ENCODE results near the gene CREB3L4.
A peak's percentile ranks its signal among the peaks of the same experiment; 100 is the strongest.

CREB3L4 gene

GRCh38 chr1:153946622-153947241 is 21.0 kb upstream of the CREB3L4 start, which contains the start of gene DENND4B:
Gene DENND4B, minus strand, starts transcription at chr1:153946718. Its CDS starts 2,344 bp downstream, at chr1:153944374.
- Histone ChIP-seq H3K9me3 (ENCODE audit: control insufficient read depth, low read length) (no peaks in the 10 kb centered on the region), H3K4me1 (ENCODE audit: control insufficient read depth, insufficient read depth, low read length) (no peaks in the 10 kb centered on the region), H3K36me3 (ENCODE audit: control insufficient read depth, insufficient read depth, low read length) (peaks cover 11% of the 10 kb centered on the region), H3K4me3 (ENCODE audit: insufficient read depth, low read depth, low read length) (peak within 1 kb of the TSS; percentile 80), H3K27ac (ENCODE audit: insufficient read depth, low read depth, low read length, poor library complexity, severe bottlenecking) (no peak within 1 kb of the TSS), H3K27me3 (ENCODE audit: control insufficient read depth, insufficient read depth, low read length, poor library complexity, severe bottlenecking) (no peaks in the 10 kb centered on the region)
- 12 to 13% methylated on average over 28 of the region's 28 CpGs for WGBS, 2 experiments

- Histone ChIP-seq H3K27me3 (ENCODE audit: control insufficient read depth, insufficient read depth, low read length, poor library complexity, severe bottlenecking) (no peaks in the 10 kb centered on the region), H3K4me3 (ENCODE audit: insufficient read depth, low read depth, low read length) (no peak overlapping the region), H3K9me3 (ENCODE audit: control insufficient read depth, low read length) (no peaks in the 10 kb centered on the region), H3K36me3 (ENCODE audit: control insufficient read depth, insufficient read depth, low read length) (peaks cover 21% of the 10 kb centered on the region), H3K4me1 (ENCODE audit: control insufficient read depth, insufficient read depth, low read length) (no peaks in the 10 kb centered on the region), H3K27ac (ENCODE audit: insufficient read depth, low read depth, low read length, poor library complexity, severe bottlenecking) (no peak overlapping the region)
- WGBS, 2 experiments, result 96 to 97% methylated on average over 11 of the region's 11 CpGs
Observed at GRCh38 chr1:153951183-153951582, 16.5 kb upstream of the CREB3L4 start.

- H3K36me3 ChIP-seq (ENCODE audit: control insufficient read depth, insufficient read depth, low read length), result peaks cover 21% of the 10 kb centered on the region
- no peaks in the 10 kb centered on the region for H3K9me3 ChIP-seq (ENCODE audit: control insufficient read depth, low read length)
Observed at GRCh38 chr1:153951801-153952200, 15.9 kb upstream of the CREB3L4 start.

GRCh38 chr1:153953859-153954365 is 13.8 kb upstream of the CREB3L4 start:
- Histone ChIP-seq H3K4me3 (ENCODE audit: insufficient read depth, low read depth, low read length) (no peak overlapping the region), H3K27ac (ENCODE audit: insufficient read depth, low read depth, low read length, poor library complexity, severe bottlenecking) (no peak overlapping the region), H3K9me3 (ENCODE audit: control insufficient read depth, low read length) (no peaks in the 10 kb centered on the region), H3K4me1 (ENCODE audit: control insufficient read depth, insufficient read depth, low read length) (peaks cover 14% of the 10 kb centered on the region), H3K27me3 (ENCODE audit: control insufficient read depth, insufficient read depth, low read length, poor library complexity, severe bottlenecking) (no peaks in the 10 kb centered on the region), H3K36me3 (ENCODE audit: control insufficient read depth, insufficient read depth, low read length) (peaks cover 17% of the 10 kb centered on the region)
- WGBS, 2 experiments, result 96 to 97% methylated on average over 4 of the region's 4 CpGs

More at GRCh38 chr1:153951801-153952200, 15.9 kb upstream of the CREB3L4 start:
- Histone ChIP-seq H3K27ac (ENCODE audit: insufficient read depth, low read depth, low read length, poor library complexity, severe bottlenecking) (no peak overlapping the region), H3K27me3 (ENCODE audit: control insufficient read depth, insufficient read depth, low read length, poor library complexity, severe bottlenecking) (no peaks in the 10 kb centered on the region), H3K4me1 (ENCODE audit: control insufficient read depth, insufficient read depth, low read length) (peaks cover 4% of the 10 kb centered on the region), H3K4me3 (ENCODE audit: insufficient read depth, low read depth, low read length) (no peak overlapping the region)
- 94 to 95% methylated on average over 2 of the region's 2 CpGs for WGBS, 2 experiments

GRCh38 chr1:153954826-153955225 is 12.9 kb upstream of the CREB3L4 start:
- Histone ChIP-seq H3K9me3 (ENCODE audit: control insufficient read depth, low read length) (no peaks in the 10 kb centered on the region), H3K27me3 (ENCODE audit: control insufficient read depth, insufficient read depth, low read length, poor library complexity, severe bottlenecking) (no peaks in the 10 kb centered on the region), H3K36me3 (ENCODE audit: control insufficient read depth, insufficient read depth, low read length) (peaks cover 17% of the 10 kb centered on the region), H3K4me1 (ENCODE audit: control insufficient read depth, insufficient read depth, low read length) (peaks cover 18% of the 10 kb centered on the region), H3K4me3 (ENCODE audit: insufficient read depth, low read depth, low read length) (no peak overlapping the region), H3K27ac (ENCODE audit: insufficient read depth, low read depth, low read length, poor library complexity, severe bottlenecking) (no peak overlapping the region)
- 95 to 97% methylated on average over 10 of the region's 10 CpGs for WGBS, 2 experiments

- Histone ChIP-seq H3K9me3 (ENCODE audit: control insufficient read depth, low read length) (no peaks in the 10 kb centered on the region), H3K27me3 (ENCODE audit: control insufficient read depth, insufficient read depth, low read length, poor library complexity, severe bottlenecking) (no peaks in the 10 kb centered on the region), H3K36me3 (ENCODE audit: control insufficient read depth, insufficient read depth, low read length) (peaks cover 22% of the 10 kb centered on the region), H3K27ac (ENCODE audit: insufficient read depth, low read depth, low read length, poor library complexity, severe bottlenecking) (no peak overlapping the region), H3K4me1 (ENCODE audit: control insufficient read depth, insufficient read depth, low read length) (peaks cover 26% of the 10 kb centered on the region), H3K4me3 (ENCODE audit: insufficient read depth, low read depth, low read length) (peak overlapping the region; percentile 84)
- WGBS, 2 experiments, result 42 to 47% methylated on average over 6 of the region's 6 CpGs
Observed at GRCh38 chr1:153956997-153957715, 10.5 kb upstream of the CREB3L4 start.

GRCh38 chr1:153957744-153958110 is 10.0 kb upstream of the CREB3L4 start:
- peak overlapping the region; percentile 53 for H3K27ac ChIP-seq (ENCODE audit: insufficient read depth, low read depth, low read length, poor library complexity, severe bottlenecking)
- 0% methylated on average over 13 of the region's 13 CpGs for WGBS, 2 experiments
- H3K36me3 ChIP-seq (ENCODE audit: control insufficient read depth, insufficient read depth, low read length), result peaks cover 20% of the 10 kb centered on the region
- H3K4me1 ChIP-seq (ENCODE audit: control insufficient read depth, insufficient read depth, low read length), result peaks cover 26% of the 10 kb centered on the region
- H3K4me3 ChIP-seq (ENCODE audit: insufficient read depth, low read depth, low read length), result peak overlapping the region; percentile 84
- no peaks in the 10 kb centered on the region for H3K9me3 ChIP-seq (ENCODE audit: control insufficient read depth, low read length)
- H3K27me3 ChIP-seq (ENCODE audit: control insufficient read depth, insufficient read depth, low read length, poor library complexity, severe bottlenecking), result no peaks in the 10 kb centered on the region

- Histone ChIP-seq H3K36me3 (ENCODE audit: control insufficient read depth, insufficient read depth, low read length) (peaks cover 20% of the 10 kb centered on the region), H3K4me3 (ENCODE audit: insufficient read depth, low read depth, low read length) (peak within 1 kb of the TSS; percentile 84), H3K9me3 (ENCODE audit: control insufficient read depth, low read length) (no peaks in the 10 kb centered on the region), H3K4me1 (ENCODE audit: control insufficient read depth, insufficient read depth, low read length) (peaks cover 26% of the 10 kb centered on the region), H3K27me3 (ENCODE audit: control insufficient read depth, insufficient read depth, low read length, poor library complexity, severe bottlenecking) (no peaks in the 10 kb centered on the region), H3K27ac (ENCODE audit: insufficient read depth, low read depth, low read length, poor library complexity, severe bottlenecking) (peak within 1 kb of the TSS; percentile 73)
- WGBS, 2 experiments, result 0% methylated on average over 74 of the region's 75 CpGs
Observed at GRCh38 chr1:153958111-153958960, 9.4 kb upstream of the CREB3L4 start, which contains the start of gene CRTC2. Gene CRTC2, minus strand, starts transcription at chr1:153958612. Its CDS starts 115 bp downstream, at chr1:153958497.

GRCh38 chr1:153958961-153959260 is 8.8 kb upstream of the CREB3L4 start:
- Histone ChIP-seq H3K27ac (ENCODE audit: insufficient read depth, low read depth, low read length, poor library complexity, severe bottlenecking) (peak overlapping the region; percentile 73), H3K9me3 (ENCODE audit: control insufficient read depth, low read length) (no peaks in the 10 kb centered on the region), H3K4me1 (ENCODE audit: control insufficient read depth, insufficient read depth, low read length) (peaks cover 26% of the 10 kb centered on the region), H3K27me3 (ENCODE audit: control insufficient read depth, insufficient read depth, low read length, poor library complexity, severe bottlenecking) (no peaks in the 10 kb centered on the region), H3K4me3 (ENCODE audit: insufficient read depth, low read depth, low read length) (no peak overlapping the region), H3K36me3 (ENCODE audit: control insufficient read depth, insufficient read depth, low read length) (peaks cover 17% of the 10 kb centered on the region)
- 50 to 55% methylated on average over 4 of the region's 4 CpGs for WGBS, 2 experiments

GRCh38 chr1:153959454-153959853 is 8.2 kb upstream of the CREB3L4 start:
- Histone ChIP-seq H3K27ac (ENCODE audit: insufficient read depth, low read depth, low read length, poor library complexity, severe bottlenecking) (peak overlapping the region; percentile 73), H3K4me1 (ENCODE audit: control insufficient read depth, insufficient read depth, low read length) (peaks cover 26% of the 10 kb centered on the region), H3K4me3 (ENCODE audit: insufficient read depth, low read depth, low read length) (no peak overlapping the region), H3K27me3 (ENCODE audit: control insufficient read depth, insufficient read depth, low read length, poor library complexity, severe bottlenecking) (no peaks in the 10 kb centered on the region), H3K9me3 (ENCODE audit: control insufficient read depth, low read length) (no peaks in the 10 kb centered on the region), H3K36me3 (ENCODE audit: control insufficient read depth, insufficient read depth, low read length) (peaks cover 17% of the 10 kb centered on the region)
- 87 to 88% methylated on average over 3 of the region's 3 CpGs for whole genome bisulfite sequencing, 2 experiments

Data from ectodermal cell (in vitro differentiated cells).